H1 (cell line): ENCODE data around the gene YAP1.

Experiments
- BACH1 ChIP-seq: IDR thresholded peaks from 2 replicates; pipeline ENCODE4 v1.6.1; 2012; ENCODE audit warnings: low read length, improper control_type of control experiment
- CEBPB ChIP-seq: IDR thresholded peaks from 2 replicates; pipeline ENCODE4 v1.6.1; 2012; ENCODE audit warnings: low read depth, low read length
- EZH2 ChIP-seq: fragments of 200-600 bp; sonication (generic); IDR thresholded peaks from 2 replicates; pipeline ENCODE4 v1.7.1; 2012; ENCODE audit warnings: low read depth, mild to moderate bottlenecking, moderate library complexity, low read length, inconsistent platforms; ENCODE audit not compliant: severe bottlenecking
- FOSL1 ChIP-seq: IDR thresholded peaks from 2 replicates; pipeline ENCODE4 v1.6.1; 2011; ENCODE audit warnings: mild to moderate bottlenecking, low read depth, low read length, moderate library complexity; ENCODE audit not compliant: insufficient read depth
- JUND ChIP-seq: IDR thresholded peaks from 2 replicates; pipeline ENCODE4 v1.6.1; 2011; ENCODE audit warnings: mild to moderate bottlenecking, improper control_type of control experiment, low read length
- NRF1 ChIP-seq: IDR thresholded peaks from 2 replicates; pipeline ENCODE4 v1.6.1; 2011; ENCODE audit warnings: mild to moderate bottlenecking, low read depth, low read length, improper control_type of control experiment
- POLR2A ChIP-seq, 2 experiments: IDR thresholded peaks; 1 replicate in 1 of 2; 2 replicates in 1 of 2; pipeline ENCODE4 v1.6.1; 2011; ENCODE audit warnings: low read depth in 2 of 2, low read length in 2 of 2, mild to moderate bottlenecking in 2 of 2; ENCODE audit errors: control extremely low read depth in 1 of 2
- POLR2AphosphoS5 ChIP-seq: IDR thresholded peaks from 2 replicates; pipeline ENCODE4 v1.6.1; 2011; ENCODE audit warnings: low read depth, low read length
- RBBP5 ChIP-seq: IDR thresholded peaks from 2 replicates; pipeline ENCODE4 v1.7.1; 2012; ENCODE audit warnings: low read depth, mild to moderate bottlenecking, inconsistent platforms, low read length, moderate library complexity, borderline replicate concordance
- RFX5 ChIP-seq: IDR thresholded peaks from 2 replicates; pipeline ENCODE4 v1.6.1; 2011; ENCODE audit warnings: low read depth, low read length, improper control_type of control experiment, borderline replicate concordance
- RNF2 ChIP-seq: fragments of 200-900, 300-1000 bp; sonication (generic); IDR thresholded peaks from 2 replicates; pipeline ENCODE4 v1.7.1; 2016; ENCODE audit warnings: borderline replicate concordance, low read depth, mild to moderate bottlenecking, antibody characterized with exemption, low read length; ENCODE audit not compliant: poor library complexity, severe bottlenecking; ENCODE audit errors: missing control alignments
- RXRA ChIP-seq: IDR thresholded peaks from 2 replicates; pipeline ENCODE4 v1.6.1; 2011; ENCODE audit warnings: low read depth, mild to moderate bottlenecking, low read length, moderate library complexity; ENCODE audit not compliant: insufficient read depth
- TAF1 ChIP-seq: IDR thresholded peaks from 2 replicates; pipeline ENCODE4 v1.6.1; 2011; ENCODE audit warnings: mild to moderate bottlenecking, low read depth, low read length
- TF ChIP-seq, protein P1 (sequence below), 3 experiments: IDR thresholded peaks; 1 replicate in 2 of 3; 2 replicates in 1 of 3; pipeline versions ENCODE4 v1.5.1 to v1.6.1; 2011; ENCODE audit warnings: low read length in 3 of 3, mild to moderate bottlenecking in 3 of 3, inconsistent platforms in 2 of 3, low read depth in 1 of 3, moderate library complexity in 1 of 3; ENCODE audit not compliant: insufficient read depth in 1 of 3; ENCODE audit errors: control extremely low read depth in 1 of 3

DNA sequence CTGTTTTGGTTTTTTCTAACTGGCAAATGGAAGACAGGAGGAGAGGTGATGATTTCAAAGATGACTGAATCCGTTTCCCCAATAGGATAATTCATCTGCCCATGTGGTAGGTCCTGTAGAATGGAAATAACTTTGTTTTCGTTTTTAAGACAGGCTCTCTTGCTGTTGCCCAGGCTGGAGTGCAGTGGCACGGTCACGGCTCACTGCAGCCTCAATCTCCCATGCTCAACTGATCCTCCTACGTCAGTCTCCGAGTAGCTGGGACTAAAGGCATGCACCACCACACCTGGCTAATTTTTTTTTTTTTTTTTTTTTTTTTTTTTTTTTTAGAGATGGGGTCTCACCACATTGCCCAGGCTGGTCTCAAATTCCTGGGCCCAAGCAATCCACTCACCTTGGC lies 129.7 kb downstream of the YAP1 start:
- TF ChIP-seq POLR2A (IDR thresholded peaks at IDR 0.05; ENCODE audit: control extremely low read depth in 1 of 2, low read depth in 2 of 2, low read length in 2 of 2) (no peak), FOSL1 (no peak), POLR2AphosphoS5 (no peak), RFX5 (no peak), NRF1 (no peak), RBBP5 (no peak), RNF2 (no peak), CEBPB (no peak), EZH2 (no peak), TAF1 (no peak), RXRA (no peak), JUND (no peak), BACH1 (no peak)
- TF ChIP-seq, protein P1, sequence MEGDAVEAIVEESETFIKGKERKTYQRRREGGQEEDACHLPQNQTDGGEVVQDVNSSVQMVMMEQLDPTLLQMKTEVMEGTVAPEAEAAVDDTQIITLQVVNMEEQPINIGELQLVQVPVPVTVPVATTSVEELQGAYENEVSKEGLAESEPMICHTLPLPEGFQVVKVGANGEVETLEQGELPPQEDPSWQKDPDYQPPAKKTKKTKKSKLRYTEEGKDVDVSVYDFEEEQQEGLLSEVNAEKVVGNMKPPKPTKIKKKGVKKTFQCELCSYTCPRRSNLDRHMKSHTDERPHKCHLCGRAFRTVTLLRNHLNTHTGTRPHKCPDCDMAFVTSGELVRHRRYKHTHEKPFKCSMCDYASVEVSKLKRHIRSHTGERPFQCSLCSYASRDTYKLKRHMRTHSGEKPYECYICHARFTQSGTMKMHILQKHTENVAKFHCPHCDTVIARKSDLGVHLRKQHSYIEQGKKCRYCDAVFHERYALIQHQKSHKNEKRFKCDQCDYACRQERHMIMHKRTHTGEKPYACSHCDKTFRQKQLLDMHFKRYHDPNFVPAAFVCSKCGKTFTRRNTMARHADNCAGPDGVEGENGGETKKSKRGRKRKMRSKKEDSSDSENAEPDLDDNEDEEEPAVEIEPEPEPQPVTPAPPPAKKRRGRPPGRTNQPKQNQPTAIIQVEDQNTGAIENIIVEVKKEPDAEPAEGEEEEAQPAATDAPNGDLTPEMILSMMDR (IDR thresholded peaks at IDR 0.05; ENCODE audit: control extremely low read depth in 1 of 3, insufficient read depth in 1 of 3, low read depth in 1 of 3, low read length in 3 of 3), result no peak
